ENCODE results near the gene CYP19A1. TPM values are rescaled to one million over a fixed set of nuclear protein-coding genes. Genes with fewer than 3 reads are reported as not detected.
"Not testable (repeated sequence)": the region's sequence is repeated elsewhere in the genome, so short reads cannot be mapped to it uniquely, and the experiment has no call there.

Gene CYP19A1
- total and polyA plus RNA-seq, 2 experiments from 2014 or later = 1.4 to 35.4 TPM

DNA sequence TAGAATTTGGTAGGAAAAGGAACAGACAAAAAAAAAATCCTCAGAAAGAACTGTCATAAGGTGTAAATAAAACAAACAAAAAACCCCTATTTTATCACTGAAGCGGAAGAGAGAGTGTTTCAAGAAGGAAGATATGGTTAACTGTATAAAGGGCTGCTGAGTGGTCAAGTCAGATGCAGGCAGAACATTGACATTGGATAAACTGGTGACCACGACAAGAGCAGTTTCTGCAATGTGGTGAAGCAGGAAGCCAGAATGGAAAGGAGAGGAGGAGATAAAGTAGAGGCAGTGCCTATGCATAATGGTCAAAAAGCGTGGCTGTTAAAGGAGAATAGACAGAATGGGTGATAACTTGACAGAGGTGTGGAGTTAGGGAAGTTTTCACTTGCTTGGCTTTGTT is 75.3 kb downstream of the CYP19A1 start:
- no peak for DNase-seq (ENCODE audit: low spot score)
- H3K4me3 ChIP-seq = no peak overlapping the region
- no peaks in the 10 kb centered on the region for H3K9me3 ChIP-seq (ENCODE audit: low read depth)
- H2AFZ ChIP-seq = no peak overlapping the region
- no peaks in the 10 kb centered on the region for H4K20me1 ChIP-seq (ENCODE audit: insufficient read depth, poor library complexity, severe bottlenecking)
- H3K4me2 ChIP-seq = no peak overlapping the region
- 86% methylated on average over 3 of the region's 3 CpGs for WGBS (ENCODE audit: low lambda C conversion rate, missing lambda C conversion rate)
- TF ChIP-seq EZH2 (IDR thresholded peaks at IDR 0.05; ENCODE audit: borderline replicate concordance) (no peak), EZH2phosphoT487 (IDR thresholded peaks at IDR 0.05; ENCODE audit: low read depth, severe bottlenecking, unreplicated experiment) (no peak)
- TF ChIP-seq, protein P1, sequence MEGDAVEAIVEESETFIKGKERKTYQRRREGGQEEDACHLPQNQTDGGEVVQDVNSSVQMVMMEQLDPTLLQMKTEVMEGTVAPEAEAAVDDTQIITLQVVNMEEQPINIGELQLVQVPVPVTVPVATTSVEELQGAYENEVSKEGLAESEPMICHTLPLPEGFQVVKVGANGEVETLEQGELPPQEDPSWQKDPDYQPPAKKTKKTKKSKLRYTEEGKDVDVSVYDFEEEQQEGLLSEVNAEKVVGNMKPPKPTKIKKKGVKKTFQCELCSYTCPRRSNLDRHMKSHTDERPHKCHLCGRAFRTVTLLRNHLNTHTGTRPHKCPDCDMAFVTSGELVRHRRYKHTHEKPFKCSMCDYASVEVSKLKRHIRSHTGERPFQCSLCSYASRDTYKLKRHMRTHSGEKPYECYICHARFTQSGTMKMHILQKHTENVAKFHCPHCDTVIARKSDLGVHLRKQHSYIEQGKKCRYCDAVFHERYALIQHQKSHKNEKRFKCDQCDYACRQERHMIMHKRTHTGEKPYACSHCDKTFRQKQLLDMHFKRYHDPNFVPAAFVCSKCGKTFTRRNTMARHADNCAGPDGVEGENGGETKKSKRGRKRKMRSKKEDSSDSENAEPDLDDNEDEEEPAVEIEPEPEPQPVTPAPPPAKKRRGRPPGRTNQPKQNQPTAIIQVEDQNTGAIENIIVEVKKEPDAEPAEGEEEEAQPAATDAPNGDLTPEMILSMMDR (IDR thresholded peaks at IDR 0.05; ENCODE audit: poor library complexity) = no peak
- no peaks in the 10 kb centered on the region for H3K36me3 ChIP-seq (replicated peaks; ENCODE audit: insufficient read depth, low read depth)
- no peaks in the 10 kb centered on the region for H3K9me2 ChIP-seq (replicated peaks; ENCODE audit: insufficient read depth)
- no peak overlapping the region for H3K27ac ChIP-seq
- no peaks in the 10 kb centered on the region for H3K79me2 ChIP-seq
- H3K4me1 ChIP-seq (ENCODE audit: insufficient read depth) = peaks cover 10% of the 10 kb centered on the region
- peaks cover 29% of the 10 kb centered on the region for H3K27me3 ChIP-seq

DNA sequence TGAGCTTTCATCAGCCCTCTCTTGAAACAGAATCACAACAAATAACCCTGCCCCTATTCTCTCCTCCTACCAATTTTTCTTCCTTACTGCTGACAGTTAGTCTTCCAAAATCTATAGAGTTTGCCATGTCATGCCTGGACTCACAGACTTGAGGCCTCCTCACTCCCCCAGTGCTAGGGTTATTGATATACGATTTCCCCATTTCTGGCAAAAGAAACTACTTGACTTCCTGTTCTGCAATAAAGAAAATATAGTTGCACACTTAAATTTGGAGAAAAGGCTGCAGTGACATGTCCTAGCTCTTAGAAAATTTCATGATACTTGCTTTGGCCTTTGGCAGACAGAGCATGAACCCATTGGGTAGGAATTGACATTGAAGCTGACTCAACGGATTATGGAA is 75.9 kb downstream of the CYP19A1 start:
- Histone ChIP-seq H3K9me2 (replicated peaks; ENCODE audit: insufficient read depth) (no peaks in the 10 kb centered on the region), H3K9me3 (ENCODE audit: low read depth) (no peaks in the 10 kb centered on the region), H3K4me2 (no peak overlapping the region), H4K20me1 (ENCODE audit: insufficient read depth, poor library complexity, severe bottlenecking) (no peaks in the 10 kb centered on the region), H3K27ac (no peak overlapping the region), H2AFZ (no peak overlapping the region), H3K27me3 (peaks cover 22% of the 10 kb centered on the region), H3K4me3 (no peak overlapping the region), H3K36me3 (replicated peaks; ENCODE audit: insufficient read depth, low read depth) (no peaks in the 10 kb centered on the region), H3K4me1 (ENCODE audit: insufficient read depth) (peaks cover 10% of the 10 kb centered on the region), H3K79me2 (no peaks in the 10 kb centered on the region)
- no peak for DNase-seq (ENCODE audit: low spot score)
- WGBS (ENCODE audit: low lambda C conversion rate, missing lambda C conversion rate) = 73% methylated on average over 2 of the region's 2 CpGs
- TF ChIP-seq, protein P1 (IDR thresholded peaks at IDR 0.05; ENCODE audit: poor library complexity) = no peak
- TF ChIP-seq EZH2 (IDR thresholded peaks at IDR 0.05; ENCODE audit: borderline replicate concordance) = no peak
- no peak for TF ChIP-seq EZH2phosphoT487 (IDR thresholded peaks at IDR 0.05; ENCODE audit: low read depth, severe bottlenecking, unreplicated experiment)

DNA sequence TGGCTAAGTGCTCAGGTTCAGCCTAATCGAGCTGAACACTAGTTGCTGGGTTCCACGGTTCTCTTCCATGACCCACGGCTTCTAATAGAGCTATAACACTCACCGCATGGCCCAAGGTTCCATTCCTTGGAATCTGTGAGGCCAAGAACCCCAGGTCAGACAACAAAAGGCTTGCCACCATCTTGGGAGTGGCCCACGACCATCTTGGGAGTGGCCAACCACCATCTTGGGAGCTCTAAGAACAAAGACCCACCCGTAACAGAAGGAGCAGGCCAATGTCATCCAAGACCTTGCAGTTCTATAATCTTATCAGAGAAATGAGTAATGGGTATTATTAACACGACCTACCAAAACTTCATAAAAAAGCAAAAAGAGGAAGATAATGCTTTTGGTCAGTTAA is 77.3 kb downstream of the CYP19A1 start:
- not testable (repeated sequence) for H3K79me2 ChIP-seq; H3K4me2 ChIP-seq; H2AFZ ChIP-seq; H3K27ac ChIP-seq; H3K36me3 ChIP-seq (replicated peaks; ENCODE audit: insufficient read depth, low read depth); H4K20me1 ChIP-seq (ENCODE audit: insufficient read depth, poor library complexity, severe bottlenecking); H3K4me1 ChIP-seq (ENCODE audit: insufficient read depth); H3K9me3 ChIP-seq (ENCODE audit: low read depth); H3K4me3 ChIP-seq; H3K9me2 ChIP-seq (replicated peaks; ENCODE audit: insufficient read depth); DNase-seq (ENCODE audit: low spot score)
- peaks cover 15% of the 10 kb centered on the region for H3K27me3 ChIP-seq
- WGBS (ENCODE audit: low lambda C conversion rate, missing lambda C conversion rate) = 86% methylated on average over 7 of the region's 7 CpGs

DNA sequence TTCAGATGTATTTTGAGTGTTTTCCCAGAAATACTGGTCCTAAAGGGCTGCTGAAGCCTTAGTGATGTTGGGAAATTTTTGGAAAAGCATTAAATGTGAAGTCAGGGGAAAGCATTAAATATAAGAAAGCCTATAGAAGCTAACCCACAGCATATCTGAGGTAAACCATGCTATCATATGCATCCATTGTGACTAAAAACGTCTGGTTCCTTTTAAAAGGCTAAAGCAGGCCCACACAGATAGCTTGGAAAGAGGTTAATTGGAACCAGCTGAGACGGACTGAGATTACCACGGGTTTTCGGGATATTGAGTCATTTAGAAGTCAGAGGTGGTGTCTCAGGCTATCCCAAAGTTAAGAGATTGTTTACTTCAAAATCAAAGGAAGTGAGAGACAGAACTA is 78.2 kb downstream of the CYP19A1 start:
- H3K4me3 ChIP-seq = no peak overlapping the region
- no peaks in the 10 kb centered on the region for H3K9me2 ChIP-seq (replicated peaks; ENCODE audit: insufficient read depth)
- H3K4me1 ChIP-seq (ENCODE audit: insufficient read depth) = no peaks in the 10 kb centered on the region
- no peak overlapping the region for H3K27ac ChIP-seq
- no peaks in the 10 kb centered on the region for H3K79me2 ChIP-seq
- no peak for DNase-seq (ENCODE audit: low spot score)
- H3K36me3 ChIP-seq (replicated peaks; ENCODE audit: insufficient read depth, low read depth) = no peaks in the 10 kb centered on the region
- no peak for TF ChIP-seq EZH2 (IDR thresholded peaks at IDR 0.05; ENCODE audit: borderline replicate concordance)
- TF ChIP-seq, protein P1 (IDR thresholded peaks at IDR 0.05; ENCODE audit: poor library complexity) = no peak
- no peak overlapping the region for H3K4me2 ChIP-seq
- WGBS (ENCODE audit: low lambda C conversion rate, missing lambda C conversion rate) = 53% methylated on average over 4 of the region's 4 CpGs
- H3K9me3 ChIP-seq (ENCODE audit: low read depth) = no peaks in the 10 kb centered on the region
- H4K20me1 ChIP-seq (ENCODE audit: insufficient read depth, poor library complexity, severe bottlenecking) = no peaks in the 10 kb centered on the region
- peaks cover 7% of the 10 kb centered on the region for H3K27me3 ChIP-seq
- no peak overlapping the region for H2AFZ ChIP-seq
